ENCODE measurements around the gene CCDC9.
"Not testable (repeated sequence)": the region's sequence is repeated elsewhere in the genome, so short reads cannot be mapped to it uniquely, and the experiment has no call there.

Gene CCDC9

DNA sequence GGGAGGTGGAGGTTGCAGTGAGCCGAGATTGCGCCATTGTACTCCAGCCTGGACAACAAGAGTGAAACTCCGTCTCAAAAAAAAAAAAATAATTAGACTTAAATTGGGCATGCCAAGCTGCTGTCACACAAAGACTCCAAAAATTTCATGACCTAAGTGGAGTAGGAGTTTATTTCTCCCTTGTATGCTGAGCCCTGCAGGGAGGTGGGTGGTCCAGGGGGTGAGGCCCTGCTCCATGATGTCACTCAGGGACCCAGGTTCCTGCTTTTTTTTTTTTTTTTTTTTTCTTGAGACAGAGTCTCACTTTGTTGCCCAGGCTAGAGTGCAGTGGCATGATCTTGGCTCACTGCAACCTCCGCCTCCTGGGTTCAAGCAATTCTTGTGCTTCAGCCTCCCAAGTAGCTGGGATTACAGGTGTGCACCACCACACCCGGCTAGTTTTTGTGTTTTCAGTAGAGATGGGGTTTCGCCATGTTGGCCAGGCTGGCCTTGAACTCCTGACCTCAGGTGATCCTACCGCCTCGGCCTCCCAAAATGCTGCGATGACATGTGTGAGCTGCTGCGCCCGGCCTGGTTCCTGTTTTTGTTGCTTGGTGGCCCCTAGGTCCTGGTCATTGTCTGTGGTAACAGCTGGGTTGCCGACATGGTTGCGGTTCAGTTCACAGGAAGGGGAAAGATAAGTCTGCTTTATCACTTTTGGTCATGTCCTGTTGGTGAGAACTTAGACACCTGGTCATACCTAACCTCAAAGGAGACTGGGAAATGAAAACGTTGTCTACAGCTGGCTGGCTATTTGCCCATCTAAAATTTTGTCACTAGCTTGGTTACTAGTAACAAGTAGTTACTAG, 5.8 kb downstream of the CCDC9 start:
- DNase-seq (ENCODE audit: low read depth), result not testable (repeated sequence)

DNA sequence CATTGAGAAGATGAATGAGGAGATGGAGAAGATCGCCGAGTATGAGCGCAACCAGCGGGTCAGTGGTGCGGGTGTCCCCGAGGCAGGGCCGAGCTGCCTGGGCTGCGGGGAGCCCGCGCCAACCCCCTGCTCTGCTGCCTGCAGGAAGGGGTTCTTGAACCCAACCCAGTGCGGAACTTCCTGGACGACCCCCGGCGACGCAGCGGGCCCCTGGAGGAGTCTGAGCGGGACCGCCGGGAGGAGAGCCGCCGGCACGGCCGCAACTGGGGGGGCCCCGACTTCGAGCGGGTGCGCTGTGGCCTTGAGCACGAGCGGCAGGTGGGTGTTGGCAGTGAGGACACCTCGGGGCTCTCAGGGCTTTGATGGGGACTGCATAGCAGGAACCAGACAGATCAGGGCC, 8.3 kb downstream of the CCDC9 start:
- DNase-seq (ENCODE audit: low read depth), result no peak

DNA sequence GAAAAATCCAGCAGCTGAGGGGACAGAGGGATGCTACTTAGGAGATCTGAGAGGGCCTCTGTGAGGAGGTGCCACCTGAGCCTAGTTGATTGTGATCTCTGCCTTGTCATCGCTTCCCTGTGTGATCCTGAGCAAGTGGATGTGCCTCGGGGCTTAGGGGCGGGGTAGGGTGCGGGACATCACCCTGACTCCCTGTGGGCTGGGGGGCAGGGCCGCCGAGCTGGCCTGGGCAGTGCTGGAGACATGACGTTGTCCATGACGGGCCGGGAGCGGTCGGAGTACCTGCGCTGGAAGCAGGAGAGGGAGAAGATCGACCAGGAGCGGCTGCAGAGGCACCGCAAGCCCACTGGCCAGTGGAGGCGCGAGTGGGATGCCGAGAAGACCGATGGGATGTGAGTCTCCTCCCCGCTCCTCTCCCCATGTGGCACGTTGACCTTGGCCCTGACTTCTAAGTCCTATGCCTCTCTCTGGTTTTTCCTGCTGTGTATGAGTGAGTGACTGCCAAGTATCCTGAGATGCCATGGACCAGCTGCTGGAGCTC, 10.1 kb downstream of the CCDC9 start:
- DNase-seq (ENCODE audit: low read depth), result no peak

DNA sequence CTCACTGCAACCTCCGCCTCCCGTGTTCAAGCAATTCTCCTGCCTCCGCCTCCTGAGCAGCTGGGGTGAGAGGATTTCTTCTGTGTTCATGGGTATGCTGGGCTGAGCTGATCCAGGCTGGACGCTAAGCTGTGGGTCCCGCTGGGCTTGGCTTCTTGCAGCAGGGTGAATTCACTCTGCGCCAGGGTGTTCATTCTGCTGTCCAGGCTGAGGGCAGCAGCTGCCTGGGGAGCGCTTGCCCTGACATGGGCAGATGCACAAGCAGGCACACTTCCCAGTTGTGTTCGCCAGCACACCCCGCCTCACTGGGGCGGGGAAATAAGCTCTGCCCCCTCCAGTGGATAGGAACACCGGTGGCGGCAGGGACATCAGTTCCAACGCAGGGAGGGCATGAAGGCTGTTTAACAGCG, 11.0 kb downstream of the CCDC9 start:
- no peak for DNase-seq (ENCODE audit: low read depth)

DNA sequence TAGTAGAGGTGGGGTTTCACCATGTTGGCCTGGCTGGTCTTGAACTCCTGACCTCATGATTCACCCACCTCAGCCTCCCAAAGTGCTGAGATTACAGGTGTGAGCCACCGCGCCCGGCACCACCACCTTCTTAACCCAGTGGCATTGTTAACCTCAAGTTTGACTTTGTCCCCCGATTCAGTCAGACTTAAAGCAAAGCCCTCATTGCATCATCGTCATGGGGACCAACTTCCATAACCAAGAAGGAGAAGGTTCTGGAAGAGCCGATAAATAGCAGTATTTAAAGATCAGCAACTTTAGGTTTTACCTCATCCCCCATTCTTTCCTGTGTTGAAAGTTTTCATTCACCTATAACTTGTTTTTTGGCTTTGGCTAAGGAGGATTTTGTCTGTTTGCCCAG, 11.7 kb downstream of the CCDC9 start:
- no peak for DNase-seq (ENCODE audit: low read depth)

DNA sequence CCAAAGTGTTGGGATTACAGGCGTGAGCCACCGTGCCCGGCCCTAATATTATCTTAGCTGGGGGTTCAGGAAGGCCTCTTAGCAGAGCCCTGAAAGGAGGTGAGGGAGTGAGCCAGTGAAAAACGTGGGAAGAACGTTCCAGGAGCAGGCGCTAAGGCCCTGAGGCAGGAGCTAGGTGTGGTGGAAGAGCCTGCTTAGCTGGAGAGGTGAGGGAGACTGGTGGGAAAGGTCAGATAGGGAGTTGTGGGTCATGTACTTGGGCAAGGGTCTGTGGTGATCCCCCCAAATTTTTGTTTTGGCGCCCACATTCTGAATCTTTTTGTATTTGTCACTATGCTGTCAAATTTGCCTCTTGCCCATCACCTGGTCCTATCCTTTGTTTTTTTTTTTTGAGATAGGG, 13.3 kb downstream of the CCDC9 start:
- no peak for DNase-seq (ENCODE audit: low read depth)

DNA sequence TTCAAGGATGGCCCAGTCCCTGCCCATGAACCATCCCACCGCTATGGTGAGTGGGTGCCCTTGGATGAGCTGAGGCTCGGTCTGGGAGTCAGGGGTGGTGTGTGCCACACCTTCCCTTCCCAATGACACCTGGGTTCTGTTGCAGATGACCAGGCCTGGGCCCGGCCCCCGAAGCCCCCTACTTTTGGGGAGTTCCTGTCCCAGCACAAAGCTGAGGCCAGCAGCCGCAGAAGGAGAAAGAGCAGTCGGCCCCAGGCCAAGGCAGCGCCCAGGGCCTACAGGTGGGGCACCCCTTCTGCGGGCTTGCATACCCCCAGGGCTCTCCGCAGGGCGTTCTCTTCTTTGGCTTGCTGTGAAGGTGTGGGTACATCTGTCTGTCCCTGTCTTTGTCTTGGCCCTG, 14.1 kb downstream of the CCDC9 start:
- no peak for DNase-seq (ENCODE audit: low read depth)

DNA sequence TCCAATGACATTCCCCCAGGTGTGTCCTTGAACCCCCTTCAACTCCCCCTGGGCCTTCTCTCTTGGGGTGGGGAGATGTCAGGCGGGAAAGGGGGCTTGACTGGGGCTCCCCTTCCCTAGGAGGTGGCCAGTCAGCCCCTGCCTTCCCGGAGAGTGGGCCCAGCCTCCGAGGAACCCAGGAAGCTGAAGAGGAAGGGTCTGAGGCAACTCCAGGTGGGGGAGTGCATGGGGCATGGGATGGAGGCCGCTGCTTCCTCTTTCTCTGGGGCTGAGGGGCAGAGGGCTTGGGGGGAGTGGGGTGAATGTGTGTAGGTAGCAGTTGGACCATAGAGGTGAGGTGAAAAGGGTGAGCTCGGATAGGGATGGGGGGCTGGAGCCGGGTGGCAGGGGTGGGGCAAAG, 15.6 kb downstream of the CCDC9 start:
- no peak for DNase-seq (ENCODE audit: low read depth)

DNA sequence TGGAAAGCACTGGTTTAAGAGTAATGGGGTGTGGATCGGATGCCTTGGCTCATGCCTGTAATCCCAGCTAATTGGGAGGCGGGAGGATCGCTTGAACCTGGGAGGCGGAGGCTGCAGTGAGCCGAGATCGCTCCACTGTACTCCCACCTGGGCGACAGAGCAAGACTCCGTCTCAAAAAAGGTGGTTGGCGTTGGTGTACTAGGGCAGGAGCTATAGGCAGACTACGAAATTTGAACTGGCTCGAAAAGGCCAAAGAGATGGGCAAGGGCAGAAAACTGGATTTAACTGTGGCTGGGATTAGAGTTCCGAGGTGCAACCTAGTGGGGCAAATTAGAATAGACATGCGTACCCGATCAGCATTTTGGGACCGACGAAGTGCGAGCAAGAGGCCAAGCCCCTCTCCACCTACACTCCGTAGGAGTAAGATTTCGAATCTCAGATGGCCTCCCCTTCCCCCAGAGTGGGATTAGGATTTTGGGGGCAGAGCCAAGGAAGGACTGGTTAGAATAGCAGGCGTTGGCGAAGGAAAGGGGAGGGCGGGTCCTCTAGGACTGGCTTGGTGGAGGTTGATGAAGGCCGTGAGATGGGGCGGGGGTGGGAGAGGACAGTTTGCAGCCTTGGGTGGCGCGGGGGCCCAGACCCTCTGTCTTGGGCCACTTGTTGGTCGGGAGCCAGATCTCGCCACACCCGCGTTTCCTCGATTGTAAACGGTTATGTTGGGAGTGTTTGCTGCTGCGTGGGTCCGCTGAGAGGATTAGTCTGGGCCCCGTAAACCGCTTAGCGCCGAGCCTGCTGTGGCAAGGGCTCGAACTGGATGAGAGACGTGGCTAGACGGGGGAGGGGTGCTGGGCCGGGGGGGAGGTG, 16.4 kb downstream of the CCDC9 start:
- no peak for DNase-seq (ENCODE audit: low read depth)

DNA sequence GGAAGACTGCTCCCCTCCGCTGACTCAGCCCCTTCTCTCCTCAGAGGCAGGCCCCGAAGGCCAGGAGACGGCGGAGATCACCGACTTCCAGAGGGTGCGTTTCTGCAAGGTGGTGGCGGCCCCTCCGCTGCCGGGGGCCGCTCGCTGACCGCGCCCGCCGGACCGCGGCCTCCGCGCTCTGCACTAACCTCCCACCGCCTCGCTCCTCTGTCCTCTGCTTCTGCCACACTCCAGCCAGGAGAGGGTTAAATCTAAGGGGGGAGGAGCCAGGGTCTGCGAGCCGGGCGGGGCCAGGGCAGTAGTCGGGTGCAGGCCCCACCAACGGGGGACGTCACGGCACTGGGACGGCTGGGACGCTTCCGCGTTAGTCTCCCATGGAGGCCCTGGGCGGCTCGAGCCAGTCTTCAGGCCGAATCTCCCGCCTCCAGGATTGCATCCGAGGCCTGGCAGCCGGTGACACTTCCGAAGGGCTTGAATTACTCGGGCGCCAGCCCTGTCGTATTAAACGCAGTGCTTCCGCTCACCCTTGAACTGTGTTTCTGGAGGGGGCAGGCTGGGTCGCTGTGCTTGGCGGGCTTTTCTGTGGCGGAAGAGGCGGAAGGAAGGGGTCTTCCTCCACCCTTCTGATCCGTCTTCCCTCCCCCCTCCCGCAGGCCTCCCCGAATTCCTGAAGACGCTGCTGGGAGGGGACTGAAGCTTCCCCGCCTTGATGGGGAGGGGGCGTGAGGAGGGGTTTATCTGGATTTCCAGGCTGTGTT, 17.2 kb downstream of the CCDC9 start:
- peak; percentile 49 for DNase-seq (ENCODE audit: low read depth)

DNA sequence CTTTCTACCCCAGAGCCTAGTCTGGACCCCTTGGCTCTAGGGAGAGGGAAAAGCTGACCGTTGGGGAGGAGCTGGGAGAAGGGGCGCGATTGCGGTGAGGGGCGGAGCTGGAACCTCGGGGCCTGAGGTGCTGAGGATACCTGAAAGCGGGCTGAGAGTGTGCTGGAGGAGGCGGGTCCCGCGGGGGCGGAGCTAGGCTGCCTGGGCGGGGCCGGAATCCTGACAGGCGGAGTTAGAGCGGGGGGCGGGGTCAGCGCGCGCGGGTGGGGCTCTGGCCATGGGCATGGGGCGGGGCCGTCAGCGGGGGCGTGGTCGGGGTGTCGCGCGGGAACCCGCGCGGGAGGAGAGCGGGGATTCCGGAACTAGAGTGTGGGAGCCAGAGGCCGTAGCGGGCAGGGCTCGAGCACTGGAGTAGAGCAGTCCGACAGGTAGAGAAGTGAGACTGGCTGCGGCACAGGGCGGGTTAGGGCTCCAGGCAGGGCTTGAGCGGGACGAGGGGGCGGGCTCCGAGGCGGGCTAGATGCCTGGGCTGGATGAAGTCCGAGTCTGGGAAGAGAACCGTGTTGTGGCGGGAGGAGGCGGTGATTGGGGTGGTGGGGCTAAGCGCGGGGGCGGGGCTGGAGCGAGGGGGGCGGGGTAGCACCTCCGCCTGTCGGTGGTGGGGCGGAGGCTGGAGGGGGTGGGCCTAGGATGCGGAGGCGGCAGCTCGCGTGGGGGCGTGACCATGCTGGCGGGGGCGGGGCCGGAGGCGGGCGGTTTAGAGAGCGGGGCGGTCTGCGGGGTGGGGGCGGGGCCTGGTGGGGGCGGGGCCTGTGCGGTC, 18.0 kb downstream of the CCDC9 start, which contains the start of gene INAFM1:
Gene INAFM1 (plus strand): TSS at position 815 of the 820 bp plus-strand sequence. CDS start 35 bp downstream, outside the sequence.
- DNase-seq (ENCODE audit: low read depth), result peak; percentile 58

DNA sequence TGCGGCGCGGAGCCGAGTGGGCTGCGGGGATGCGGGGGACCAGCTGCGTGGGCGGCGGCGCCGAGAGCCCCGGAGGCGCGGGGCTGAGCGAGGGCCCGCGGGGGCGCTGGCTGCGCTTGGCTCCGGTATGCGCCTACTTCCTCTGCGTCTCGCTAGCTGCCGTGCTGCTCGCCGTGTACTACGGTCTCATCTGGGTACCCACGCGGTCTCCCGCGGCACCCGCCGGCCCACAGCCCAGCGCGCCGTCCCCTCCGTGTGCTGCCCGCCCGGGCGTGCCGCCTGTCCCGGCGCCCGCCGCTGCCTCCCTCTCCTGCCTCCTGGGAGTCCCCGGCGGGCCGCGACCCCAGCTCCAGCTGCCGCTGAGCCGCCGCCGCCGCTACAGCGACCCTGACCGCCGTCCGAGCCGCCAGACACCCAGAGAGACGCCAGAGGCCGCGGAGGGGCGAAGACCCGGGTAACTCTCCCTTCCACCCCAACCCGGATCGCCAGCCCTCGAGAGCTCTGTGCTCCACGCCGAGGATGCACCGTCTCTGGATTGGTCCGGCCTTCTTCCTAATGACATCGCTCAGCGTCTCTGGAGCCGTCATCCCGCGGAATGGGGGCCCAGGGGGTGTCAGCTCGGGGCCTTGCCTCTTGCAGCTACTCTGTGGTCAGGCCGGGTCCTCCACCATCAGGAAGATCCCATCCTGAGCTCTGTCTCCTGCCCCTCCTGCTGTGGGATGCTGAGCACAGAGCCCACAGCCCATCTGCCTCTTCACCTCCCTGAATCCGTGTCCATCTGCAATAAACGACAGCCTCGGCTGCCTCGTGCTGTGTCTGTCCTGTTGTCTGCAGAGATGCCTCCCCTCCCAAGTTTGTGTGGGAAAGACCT, 18.8 kb downstream of the CCDC9 start:
- no peak for DNase-seq (ENCODE audit: low read depth)

DNA sequence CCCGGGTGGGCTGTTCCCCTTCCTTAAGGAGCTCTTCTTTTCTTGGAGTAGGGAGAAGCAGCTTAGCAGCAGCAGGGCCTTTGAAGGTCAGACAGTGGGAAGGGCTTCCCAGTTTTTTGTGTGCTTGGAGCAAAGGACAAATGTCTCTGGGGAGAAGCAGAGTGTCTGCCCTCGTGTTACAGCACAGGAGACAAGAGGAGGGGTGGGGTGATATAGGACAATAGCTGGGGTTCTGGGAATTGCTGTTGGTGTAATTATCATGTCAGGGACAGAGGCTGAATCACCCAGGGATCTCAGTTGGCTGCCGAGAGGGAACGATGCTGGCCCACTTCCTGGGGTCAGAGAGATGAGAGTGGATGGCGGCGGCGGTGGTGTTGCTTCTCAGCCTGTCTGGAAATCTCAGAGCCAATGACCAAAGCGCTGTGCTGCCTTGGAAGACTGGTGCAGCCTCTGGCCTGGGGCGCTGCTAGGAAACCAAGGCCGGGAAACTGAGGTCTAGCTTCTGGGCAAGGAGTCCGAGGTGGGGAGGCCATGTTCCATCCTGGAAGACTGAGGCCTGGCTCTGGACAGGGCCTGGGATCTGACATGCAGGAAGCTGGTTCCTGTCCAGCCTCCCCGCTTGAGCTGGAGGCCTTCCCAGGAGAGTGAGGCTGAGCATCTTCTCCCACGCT, 19.6 kb downstream of the CCDC9 start:
- DNase-seq (ENCODE audit: low read depth), result no peak

DNA sequence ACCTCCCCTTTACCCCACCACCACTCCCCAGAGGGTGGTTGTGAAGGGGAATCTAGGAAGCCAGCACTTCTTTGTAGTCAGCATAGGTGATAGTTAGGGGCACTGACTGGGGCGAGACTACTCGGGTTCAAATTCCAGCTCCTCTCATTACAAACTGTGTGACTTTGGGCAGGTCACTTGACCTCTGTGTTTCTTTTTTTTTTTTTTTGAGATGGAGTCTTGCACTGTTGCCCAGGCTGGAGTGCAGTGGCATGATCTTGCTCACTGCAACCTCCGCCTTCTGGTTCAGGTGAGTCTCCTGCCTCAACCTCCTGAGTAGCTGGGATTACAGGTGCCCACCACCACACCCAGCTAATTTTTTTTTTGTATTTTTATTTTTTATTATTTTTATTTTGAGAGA, 20.2 kb downstream of the CCDC9 start:
- not testable (repeated sequence) for DNase-seq (ENCODE audit: low read depth)

DNA sequence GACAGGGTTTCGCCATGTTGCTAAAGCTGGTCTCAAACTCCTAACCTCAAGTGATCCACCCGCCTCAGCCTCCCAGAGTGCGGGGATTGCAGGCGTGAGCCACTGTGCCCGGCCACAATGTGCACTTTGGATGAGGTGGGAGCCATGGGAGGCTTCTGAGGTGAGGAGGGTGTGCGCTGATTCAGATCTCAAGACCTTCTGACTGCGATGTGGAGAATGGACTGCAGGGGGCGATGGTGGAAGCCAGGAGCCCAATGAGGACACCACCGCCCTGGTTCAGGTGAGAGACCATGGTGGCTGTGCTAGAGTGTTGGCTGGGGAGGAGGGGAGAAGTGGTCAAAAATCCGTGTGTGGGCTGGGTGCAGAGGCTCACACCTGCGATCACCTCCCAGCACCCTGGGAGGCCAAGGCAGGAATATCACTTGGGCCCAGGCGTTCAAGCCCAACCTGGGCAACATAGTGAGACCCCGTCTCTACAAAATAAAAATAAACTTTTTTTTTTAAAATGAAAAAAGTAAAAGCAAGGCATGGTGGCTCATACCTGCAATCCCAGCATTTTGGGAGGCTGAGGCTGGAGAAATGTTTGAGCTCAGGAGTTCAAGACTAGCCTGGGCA, 24.0 kb downstream of the CCDC9 start:
- no peak for DNase-seq (ENCODE audit: low read depth)

DNA sequence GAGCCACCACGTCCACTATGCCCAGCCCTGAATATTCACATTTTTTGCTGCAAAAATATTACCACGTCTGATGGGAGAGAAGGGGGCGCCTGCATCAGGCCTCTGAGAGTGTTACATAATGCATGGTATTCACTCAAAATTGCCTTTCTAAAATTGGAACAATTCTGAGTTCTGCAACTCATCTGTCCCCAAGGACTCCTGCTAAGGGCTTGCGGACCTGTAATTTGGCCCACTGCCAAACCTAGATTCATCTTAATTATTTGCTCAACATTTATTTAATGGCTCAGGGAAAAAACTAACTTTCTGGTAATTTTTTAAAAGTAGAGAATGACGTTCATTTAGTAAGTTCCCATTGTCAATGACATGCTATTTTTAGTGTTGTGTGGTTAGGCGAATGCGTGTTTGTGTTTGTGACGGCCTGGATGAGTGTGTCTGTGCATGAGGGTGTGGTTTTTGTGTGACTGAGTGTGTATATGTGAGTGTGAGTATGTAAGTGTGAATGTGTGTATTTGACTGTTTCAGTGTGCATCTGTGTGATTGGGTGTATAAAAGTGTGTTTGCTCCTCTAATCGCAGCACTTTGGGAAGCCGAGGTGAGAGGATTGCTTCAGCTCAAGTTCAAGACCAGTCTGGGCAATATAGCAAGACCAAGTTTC, 27.2 kb downstream of the CCDC9 start:
- no peak for DNase-seq (ENCODE audit: low read depth)

DNA sequence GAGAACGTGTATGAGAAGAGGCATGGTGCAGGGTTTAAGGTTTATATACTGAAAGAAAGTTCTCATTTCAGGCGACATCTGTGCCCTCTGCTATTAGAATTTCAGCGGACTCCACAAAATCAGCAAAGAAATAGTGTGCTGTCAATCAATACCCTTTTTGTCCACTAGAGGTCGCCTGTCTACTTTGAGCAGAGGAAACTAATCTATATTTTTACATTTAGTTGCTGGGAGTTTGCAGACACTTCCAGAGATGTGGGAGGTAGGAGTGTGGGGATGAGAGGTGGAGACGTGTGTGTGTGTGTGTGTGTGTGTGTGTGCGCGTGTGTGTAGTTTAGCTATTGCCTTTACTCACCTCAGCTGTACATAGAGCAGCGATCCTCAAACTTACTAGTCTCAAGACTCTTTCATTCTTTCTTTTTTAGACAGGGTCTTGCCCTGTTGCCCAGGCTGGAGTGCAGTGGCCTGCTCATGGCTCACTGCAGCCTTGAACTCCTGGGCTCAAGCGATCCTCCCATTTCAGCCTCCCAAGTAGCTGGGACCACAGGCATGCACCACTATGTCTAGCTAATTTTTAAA, 28.1 kb downstream of the CCDC9 start:
- peak; percentile 57 for DNase-seq (ENCODE audit: low read depth)

DNA sequence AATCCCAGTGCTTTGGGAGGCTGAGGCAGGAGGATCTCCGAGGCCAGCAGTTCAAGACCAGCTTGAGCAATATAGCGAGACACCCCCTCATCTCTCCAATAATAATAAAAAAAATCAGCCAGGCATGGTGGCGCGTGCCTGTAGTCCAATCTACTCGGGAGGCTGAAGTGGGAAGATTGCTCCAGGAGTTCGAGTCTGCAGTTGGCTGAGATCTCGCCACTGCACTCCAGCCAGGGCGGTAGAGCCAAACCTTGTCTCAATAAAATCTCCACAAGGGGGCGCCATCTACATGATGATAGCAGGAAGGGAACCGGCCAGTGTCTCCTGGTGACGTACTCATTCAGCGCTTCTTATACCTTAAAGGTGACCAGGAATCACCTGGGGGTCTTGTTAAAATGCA, 39.7 kb downstream of the CCDC9 start:
- no peak for DNase-seq (ENCODE audit: low read depth)

Measured in HS-5 (cell line).